Activated CD4-positive, CD25-positive, alpha-beta regulatory T cell treated with anti-CD3 and anti-CD28 coated beads, Interleukin-2, amount 50 U/mL, for 24 hours (primary cell): ENCODE results near the gene PAQR5.
"Not testable (repeated sequence)": the region's sequence is repeated elsewhere in the genome, so short reads cannot be mapped to it uniquely, and the experiment has no call there.

Experiments used
- ATAC-seq, 2 donors: fragments of 150-1000 bp; cut with Tn5 transposase; one replicate each; pipeline ENCODE4 v1.10.0; 2021; ENCODE audit warnings: mild to moderate bottlenecking in 1 of 2, moderate library complexity in 1 of 2

PAQR5 gene

GRCh38 chr15:69293741-69294615 lies 4.7 kb upstream of the PAQR5 start:
- no peak for ATAC-seq

GRCh38 chr15:69296606-69297005 lies 2.1 kb upstream of the PAQR5 start:
- ATAC-seq = no peak

DNA sequence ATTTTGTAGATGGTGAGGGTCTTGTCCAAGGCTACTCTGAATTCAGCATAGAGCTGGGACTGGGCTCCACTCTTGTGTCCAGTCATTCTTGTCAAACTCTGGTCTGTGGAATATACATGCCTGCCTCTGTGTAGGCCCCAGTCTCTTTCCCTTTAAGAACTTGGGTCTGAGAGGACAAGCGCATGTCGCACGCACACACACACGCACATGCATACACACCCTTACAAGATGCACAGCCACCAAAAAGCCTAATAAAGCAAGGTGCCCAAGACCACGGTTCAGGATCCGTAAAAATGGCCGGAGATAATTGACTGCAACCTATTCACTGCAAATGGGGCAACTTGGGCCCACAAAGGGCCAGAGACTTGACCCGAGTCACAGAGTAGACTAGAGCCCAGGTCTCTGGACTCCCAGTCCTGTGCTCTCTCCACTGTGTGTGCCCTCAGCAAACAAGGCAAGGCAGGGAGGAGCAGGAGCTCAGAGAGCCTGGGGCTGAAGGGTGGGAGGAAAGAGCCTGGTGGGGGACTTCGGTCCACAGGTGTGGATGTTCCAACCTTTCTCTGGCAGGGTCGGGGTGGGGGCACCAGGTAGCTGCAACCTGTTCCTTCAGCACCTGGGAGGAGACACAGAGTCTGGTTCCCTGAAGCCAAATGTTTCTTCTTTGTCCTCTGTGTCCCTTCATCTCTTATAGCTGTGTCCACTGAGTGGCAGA lies 914 bp upstream of the PAQR5 start:
- ATAC-seq = no peak

DNA sequence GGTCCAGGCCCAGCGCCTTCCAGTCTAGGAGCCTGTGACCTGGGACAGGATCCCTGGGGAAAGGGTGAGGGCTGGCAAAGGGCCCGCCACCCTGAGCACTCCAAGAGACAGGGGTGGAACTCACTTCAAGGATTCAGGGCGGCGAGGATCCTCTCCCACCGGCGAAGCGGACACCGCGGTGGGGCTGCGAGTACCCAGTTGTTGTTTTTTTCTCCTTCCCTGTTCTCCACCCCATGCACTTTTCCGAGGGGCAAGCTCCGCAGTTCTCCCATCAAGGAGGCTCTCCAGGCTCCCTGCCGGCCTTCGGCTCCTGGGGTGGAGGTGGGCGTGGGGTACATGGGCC lies 387 bp upstream of the PAQR5 start:
- ATAC-seq = no peak

- ATAC-seq = no peak
Measured at GRCh38 chr15:69299451-69299886, 757 bp downstream of the PAQR5 start.

- ATAC-seq = no peak
Measured at GRCh38 chr15:69299943-69300588, 1.4 kb downstream of the PAQR5 start.

DNA sequence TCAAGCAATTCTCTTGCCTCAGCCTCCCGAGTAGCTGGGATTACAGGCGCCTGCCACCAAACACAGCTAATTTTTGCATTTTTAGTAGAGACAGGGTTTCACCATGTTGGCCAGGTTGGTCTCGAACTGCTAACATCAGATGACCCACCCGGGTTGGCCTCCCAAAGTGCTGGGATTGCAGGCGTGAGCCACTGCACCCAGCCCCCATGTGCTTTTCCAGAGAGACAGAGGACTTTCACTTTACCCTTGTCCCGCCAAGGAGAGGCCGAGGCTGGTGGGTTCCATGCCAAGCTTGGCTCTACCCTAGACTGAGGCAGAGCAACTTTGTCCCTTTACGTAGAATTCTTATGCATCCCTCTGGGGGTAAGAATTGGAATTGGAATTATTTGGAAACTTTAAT lies 2.4 kb downstream of the PAQR5 start:
- ATAC-seq = not testable (repeated sequence)

DNA sequence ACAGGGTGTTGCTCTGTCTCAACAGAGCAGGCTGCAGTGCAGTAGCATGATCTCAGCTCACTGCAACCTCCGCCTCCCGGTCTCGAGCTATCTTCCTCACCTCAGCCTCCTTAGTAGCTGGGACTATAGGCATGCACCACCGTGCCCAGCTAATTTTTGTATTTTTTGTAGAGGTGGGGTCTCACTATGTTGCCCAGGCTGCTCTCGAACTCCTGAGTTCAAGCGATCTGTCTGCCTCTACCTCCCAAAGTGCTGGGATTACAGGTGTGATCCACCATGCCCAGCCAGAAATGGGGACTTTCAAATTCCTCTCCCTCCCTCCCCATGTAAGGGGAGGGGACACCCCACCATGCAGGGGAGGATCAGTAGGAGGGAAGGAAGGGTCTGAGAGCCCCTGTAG lies 3.4 kb downstream of the PAQR5 start:
- not testable (repeated sequence) for ATAC-seq

- no peak for ATAC-seq
Measured at GRCh38 chr15:69302929-69303328, 4.2 kb downstream of the PAQR5 start.

- no peak for ATAC-seq
Measured at GRCh38 chr15:69303337-69304181, 4.8 kb downstream of the PAQR5 start.

GRCh38 chr15:69304182-69304545 lies 5.5 kb downstream of the PAQR5 start:
- ATAC-seq = no peak

GRCh38 chr15:69305204-69305931 lies 6.7 kb downstream of the PAQR5 start:
- ATAC-seq = no peak

DNA sequence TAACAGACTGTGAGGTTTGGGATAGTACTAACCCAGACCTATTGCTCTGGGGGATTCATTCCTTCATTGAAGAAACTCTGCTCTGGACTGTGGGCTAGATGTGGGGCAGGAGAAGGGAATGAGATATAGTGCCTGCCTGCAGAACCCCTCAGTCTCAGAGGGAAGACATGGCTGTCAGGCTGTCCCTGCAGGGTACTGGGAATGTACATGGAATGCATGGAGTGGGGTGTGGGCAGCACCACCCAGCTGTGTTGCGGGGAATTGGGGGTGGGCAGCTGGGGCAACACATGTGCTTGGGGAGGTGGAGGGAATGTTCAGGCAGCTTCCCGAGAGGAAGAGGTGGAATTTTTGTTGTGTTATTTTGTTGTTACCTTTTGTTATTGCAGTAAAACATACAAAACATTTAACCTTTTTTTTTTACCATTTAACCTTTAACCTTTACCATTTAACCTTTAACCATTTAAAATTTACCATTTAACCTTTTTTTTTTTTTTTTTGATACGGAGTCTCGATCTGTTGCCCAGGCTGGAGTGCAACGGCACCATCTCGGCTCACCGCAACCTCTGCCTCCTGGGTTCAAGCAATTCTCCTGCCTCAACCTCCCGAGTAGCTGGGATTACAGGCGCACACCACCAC lies 7.3 kb downstream of the PAQR5 start:
- ATAC-seq = no peak

DNA sequence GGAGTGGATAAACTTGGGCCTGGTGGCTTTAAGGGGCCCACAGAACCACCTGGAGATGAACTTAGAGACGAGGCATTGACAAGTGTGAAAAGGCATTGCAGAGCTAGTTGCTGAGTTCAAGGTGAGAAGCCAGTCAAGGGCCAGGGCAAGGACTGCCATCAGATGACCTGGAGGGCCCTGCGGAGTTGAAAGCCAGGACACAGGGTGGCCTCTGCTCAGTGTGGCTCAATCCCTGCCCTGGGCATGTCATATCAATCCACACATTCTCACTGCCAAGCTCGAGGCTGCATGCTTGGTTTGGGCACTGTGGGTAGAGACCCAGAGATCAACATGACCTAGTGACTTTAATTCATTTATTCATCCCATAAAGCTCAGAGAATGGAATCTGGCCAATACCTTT lies 9.2 kb downstream of the PAQR5 start:
- ATAC-seq = no peak

DNA sequence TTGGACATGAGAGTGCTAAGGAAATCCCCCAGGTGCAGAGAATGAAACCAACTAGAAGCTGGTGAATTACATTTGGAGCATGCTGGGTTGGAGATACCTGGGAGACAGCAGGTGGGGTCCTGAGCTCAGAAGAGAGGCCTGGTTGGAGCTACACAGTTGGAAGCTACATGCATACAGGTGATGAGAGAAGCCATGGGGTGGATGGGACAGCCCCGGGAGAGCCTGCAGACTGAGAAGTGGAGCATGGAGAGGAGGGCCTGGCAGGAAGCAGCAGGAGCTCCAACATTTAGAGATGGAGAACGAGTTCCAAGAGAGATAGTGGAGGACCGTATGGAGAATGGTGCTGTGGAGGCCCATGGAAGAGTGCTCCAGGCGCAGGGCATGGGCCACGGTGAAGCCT lies 10.2 kb downstream of the PAQR5 start:
- ATAC-seq = no peak

- no peak for ATAC-seq
Measured at GRCh38 chr15:69311319-69311721, 12.6 kb downstream of the PAQR5 start.

- no peak for ATAC-seq
Measured at GRCh38 chr15:69313432-69314000, 14.8 kb downstream of the PAQR5 start.

GRCh38 chr15:69314131-69314530 lies 15.4 kb downstream of the PAQR5 start:
- no peak for ATAC-seq

DNA sequence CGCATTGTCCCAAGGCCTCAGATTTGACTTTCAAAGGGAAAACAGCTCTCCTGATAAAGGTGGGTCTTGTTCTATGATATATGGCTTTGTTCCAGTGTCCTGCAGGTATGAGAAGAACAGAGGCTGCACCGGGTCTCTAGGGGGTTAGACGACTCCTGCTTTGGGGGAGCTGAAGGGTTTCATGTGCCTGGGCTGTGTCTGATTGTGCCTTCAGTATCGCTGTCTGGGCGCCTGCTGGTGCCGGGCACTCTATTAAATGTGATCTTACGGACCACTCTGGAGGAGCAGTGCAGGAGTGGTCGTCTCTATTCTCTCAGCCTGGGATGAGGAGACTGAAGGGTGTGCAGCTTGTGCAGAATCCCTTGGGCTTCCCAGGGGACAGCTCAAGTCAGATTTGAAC lies 16.0 kb downstream of the PAQR5 start:
- no peak for ATAC-seq

GRCh38 chr15:69315402-69316110 lies 16.8 kb downstream of the PAQR5 start:
- no peak for ATAC-seq

- no peak for ATAC-seq
Measured at GRCh38 chr15:69316291-69316690, 17.6 kb downstream of the PAQR5 start.
